GM12801 (cell line): ENCODE results near the gene CATSPER1.

Source experiments
- CTCF ChIP-seq: IDR thresholded peaks from one replicate; pipeline ENCODE4 v1.5.1; 2011; ENCODE audit warnings: control low read depth; ENCODE audit not compliant: insufficient read length; ENCODE audit errors: extremely low read depth

Gene CATSPER1

GRCh38 chr11:66004186-66004585 lies 22.1 kb downstream of the CATSPER1 start:
- TF ChIP-seq CTCF, result no peak

- TF ChIP-seq CTCF, result no peak
Observed at GRCh38 chr11:66003291-66003690, 23.0 kb downstream of the CATSPER1 start.

- no peak for TF ChIP-seq CTCF
Observed at GRCh38 chr11:66002648-66003225, 23.5 kb downstream of the CATSPER1 start.

GRCh38 chr11:66001942-66002647 lies 24.2 kb downstream of the CATSPER1 start, which contains the start of the genes BANF1 and EIF1AD:
BANF1 (plus strand) TSS chr11:66002503; CDS start chr11:66003251, 748 bp downstream.
EIF1AD (minus strand) TSS chr11:66002157; CDS start chr11:66000389, 1,768 bp downstream.
- TF ChIP-seq CTCF, result no peak

- no peak for TF ChIP-seq CTCF
Observed at GRCh38 chr11:65997286-65997685, 29.0 kb downstream of the CATSPER1 start.

GRCh38 chr11:65992056-65992455 lies 34.2 kb downstream of the CATSPER1 start:
- no peak for TF ChIP-seq CTCF

GRCh38 chr11:65988791-65989592 lies 37.3 kb downstream of the CATSPER1 start:
- TF ChIP-seq CTCF, result peak; percentile 100
